Left ventricle myocardium inferior (tissue), 1 donor: Measurements from ENCODE around the gene FUBP1. TPM values are rescaled to one million over a fixed set of nuclear protein-coding genes. Genes with fewer than 3 reads are reported as not detected.
A peak's percentile ranks its signal among the peaks of the same experiment; 100 is the strongest.
"Not testable (repeated sequence)": the region's sequence is repeated elsewhere in the genome, so short reads cannot be mapped to it uniquely, and the experiment has no call there.

Experiments used
- DNase-seq: peaks from one replicate; pipeline ENCODE4 v3.0.0-alpha.2; 2020
- H3K27ac ChIP-seq: fragments of 200-600 bp; replicated peaks from 2 replicates; pipeline ENCODE4 v1.8.0; 2021
- H3K27me3 ChIP-seq: fragments of 200-600 bp; 2 replicates; pipeline ENCODE4 v1.8.0; 2021; ENCODE audit warnings: low read depth
- H3K36me3 ChIP-seq: fragments of 200-600 bp; 2 replicates; pipeline ENCODE4 v1.8.0; 2021
- H3K4me1 ChIP-seq: fragments of 200-600 bp; 2 replicates; pipeline ENCODE4 v1.8.0; 2021
- H3K4me3 ChIP-seq: fragments of 200-600 bp; 2 replicates; pipeline ENCODE4 v1.8.0; 2021; ENCODE audit warnings: mild to moderate bottlenecking, moderate library complexity
- H3K9me3 ChIP-seq: fragments of 200-600 bp; replicated peaks from 2 replicates; pipeline ENCODE4 v1.8.0; 2021
- CTCF ChIP-seq: fragments of 200-600 bp; IDR thresholded peaks from 2 replicates; pipeline ENCODE4 v1.8.0; 2021; ENCODE audit warnings: antibody characterized with exemption, mild to moderate bottlenecking, borderline replicate concordance
- intact Hi-C: fragments of 100-400 bp; cut with micrococcal nuclease; formaldehyde crosslinking; loops from one replicate; pipeline ENCODE4 v1.11.0; 2022
- total RNA-seq: library from RNA; stranded (reverse); fragmentation: NEBNext Ultra II Directional; extraction: Animal tissue kit (Norgen Biotek cat#: 25700); gene quantifications from one replicate; pipeline ENCODE4 v1.2.1, GENCODE V29; 2021
- donor health status: DM: no; HTN: yes; CAD: no; lungs with severe emphysema.

Gene FUBP1
- total RNA-seq, 1 donor from 2014 or later, result 55.7 TPM

- no peak for DNase-seq
- intact Hi-C loops, result loop anchor here (2.0 to 10.0 kb wide), 2 partner anchors 27 to 99 kb away; partner anchors contain the start of gene FUBP1
- TF ChIP-seq CTCF, result no peak
- Histone ChIP-seq H3K36me3 (no peaks in the 10 kb centered on the region), H3K4me3 (peak overlapping the region; percentile 77), H3K27ac (peak overlapping the region; percentile 93), H3K4me1 (peaks cover 62% of the 10 kb centered on the region), H3K9me3 (no peaks in the 10 kb centered on the region), H3K27me3 (no peaks in the 10 kb centered on the region)
Observed at GRCh38 chr1:78005448-78005722, 26.5 kb upstream of the FUBP1 start.

DNA sequence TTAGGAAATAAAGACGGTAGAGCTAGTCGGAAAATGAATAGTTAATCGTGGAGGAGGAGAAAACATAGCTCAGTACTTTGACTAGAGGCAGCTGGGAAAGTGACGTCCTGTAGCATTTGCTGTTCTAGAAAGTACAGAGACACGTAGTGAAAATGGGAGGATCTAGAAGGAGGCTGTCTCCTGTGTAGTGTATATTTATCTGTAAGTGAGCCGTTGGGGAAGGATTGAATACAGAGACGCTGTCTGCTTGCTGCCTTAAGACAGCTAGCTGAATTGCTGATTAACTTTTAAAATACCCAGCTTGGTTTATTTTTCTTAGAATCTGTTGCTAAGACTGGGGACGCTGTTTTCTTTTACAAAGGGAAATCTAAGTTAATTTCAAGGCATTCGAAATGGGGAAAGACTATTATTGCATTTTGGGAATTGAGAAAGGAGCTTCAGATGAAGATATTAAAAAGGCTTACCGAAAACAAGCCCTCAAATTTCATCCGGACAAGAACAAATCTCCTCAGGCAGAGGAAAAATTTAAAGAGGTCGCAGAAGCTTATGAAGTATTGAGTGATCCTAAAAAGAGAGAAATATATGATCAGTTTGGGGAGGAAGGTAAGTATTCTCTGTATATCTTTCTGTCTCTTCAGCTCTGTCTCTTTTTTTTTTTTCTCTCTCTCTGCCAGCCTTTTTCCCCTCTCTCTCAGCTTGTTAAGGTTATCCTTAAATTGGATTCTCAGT lies 26.0 kb upstream of the FUBP1 start, which contains the start of gene DNAJB4:
Gene DNAJB4, plus strand, starts transcription at position 221 of the 729 bp plus-strand sequence. Its CDS starts 172 bp downstream, at position 393.
- intact Hi-C loops, result loop anchor here (2.0 to 10.0 kb wide), 2 partner anchors 26 to 100 kb away; partner anchors contain the start of gene FUBP1
- TF ChIP-seq CTCF, result no peak
- no peaks in the 10 kb centered on the region for H3K27me3 ChIP-seq
- peak within 1 kb of the TSS; percentile 77 for H3K4me3 ChIP-seq
- no peaks in the 10 kb centered on the region for H3K36me3 ChIP-seq
- no peak for DNase-seq
- H3K27ac ChIP-seq, result peak within 1 kb of the TSS; percentile 93
- no peaks in the 10 kb centered on the region for H3K9me3 ChIP-seq
- peaks cover 57% of the 10 kb centered on the region for H3K4me1 ChIP-seq

DNA sequence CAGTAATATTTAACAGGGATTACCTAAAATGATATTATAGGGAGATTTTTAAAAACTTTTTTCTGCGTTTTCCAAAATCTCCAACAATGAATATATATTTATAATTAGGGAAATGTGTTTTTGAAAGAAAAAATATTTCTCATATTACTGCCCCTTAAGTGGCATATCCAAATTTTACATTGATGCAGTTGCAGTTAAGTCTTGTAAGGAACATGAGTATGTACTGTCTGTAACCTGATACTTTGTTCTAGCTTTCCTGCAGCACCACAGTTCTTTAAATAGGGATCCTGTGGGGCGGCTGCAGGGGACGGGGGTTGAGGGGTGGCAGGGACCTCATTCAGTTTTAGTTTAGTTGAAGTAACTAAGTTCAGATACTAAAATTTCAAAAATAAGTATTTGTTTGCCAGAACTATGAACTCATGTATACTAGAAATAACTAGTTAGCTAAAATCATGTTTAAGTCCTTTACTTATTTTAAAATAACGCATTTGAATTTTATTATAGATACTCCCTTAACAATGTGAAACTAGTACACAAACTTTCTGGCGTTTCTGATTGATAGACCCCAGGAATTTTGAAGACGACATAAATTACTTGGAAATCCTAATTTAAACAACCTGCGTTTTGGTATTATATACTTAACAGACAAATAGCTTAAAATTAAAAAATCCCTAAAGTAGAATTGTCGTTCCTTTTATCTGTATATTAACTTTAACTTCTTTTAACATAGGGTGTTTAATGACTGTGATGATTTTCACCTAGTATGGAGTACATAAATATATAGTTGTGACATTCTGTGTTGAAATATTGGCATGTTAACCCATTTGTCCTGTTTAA lies 25.2 kb upstream of the FUBP1 start:
- peak; percentile 53 for DNase-seq
- TF ChIP-seq CTCF, result no peak
- Histone ChIP-seq H3K4me3 (peak overlapping the region; percentile 77), H3K36me3 (no peaks in the 10 kb centered on the region), H3K9me3 (no peaks in the 10 kb centered on the region), H3K4me1 (peaks cover 49% of the 10 kb centered on the region), H3K27ac (peak overlapping the region; percentile 93), H3K27me3 (no peaks in the 10 kb centered on the region)
- intact Hi-C loops, result loop anchor here (2.0 to 10.0 kb wide), 2 partner anchors 25 to 101 kb away; partner anchors contain the start of gene FUBP1

DNA sequence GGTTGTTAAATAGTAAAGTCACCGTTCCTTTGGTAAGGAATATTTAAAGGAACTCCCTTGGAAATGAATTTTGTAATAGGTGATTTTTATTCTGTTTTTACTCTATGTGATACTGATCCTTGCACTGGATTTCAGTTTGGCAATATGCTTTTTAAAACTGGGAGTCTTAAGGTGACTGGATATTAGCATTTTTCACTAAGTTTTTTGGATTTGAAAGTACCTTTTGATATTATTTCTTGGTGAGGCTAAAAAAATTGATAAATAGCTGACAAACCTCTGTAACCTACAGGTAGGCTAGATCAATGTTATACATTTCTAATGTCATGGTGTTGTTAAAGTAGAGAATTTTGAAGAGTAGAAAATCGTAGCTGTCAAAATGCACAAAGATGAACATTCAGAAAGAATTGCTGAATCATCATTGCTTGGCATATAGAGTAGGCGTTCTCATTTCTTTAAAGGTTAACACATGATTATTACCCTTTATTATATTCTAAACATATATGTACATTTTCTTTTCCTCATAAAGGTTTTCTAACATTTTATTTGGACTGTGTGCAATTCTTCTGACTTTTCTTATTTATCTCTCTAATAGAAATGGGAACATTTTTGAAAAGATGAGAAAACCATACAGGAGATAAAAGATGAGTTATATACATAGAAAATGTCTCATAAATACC lies 24.3 kb upstream of the FUBP1 start:
- DNase-seq, result no peak
- TF ChIP-seq CTCF, result no peak
- peak overlapping the region; percentile 77 for H3K4me3 ChIP-seq
- peak overlapping the region; percentile 93 for H3K27ac ChIP-seq
- intact Hi-C loops, result loop anchor here (10.0 kb wide), 1 partner anchor 102 kb away; no protein-coding TSS in a partner anchor
- peaks cover 40% of the 10 kb centered on the region for H3K4me1 ChIP-seq
- no peaks in the 10 kb centered on the region for H3K9me3 ChIP-seq
- no peaks in the 10 kb centered on the region for H3K36me3 ChIP-seq
- no peaks in the 10 kb centered on the region for H3K27me3 ChIP-seq

DNA sequence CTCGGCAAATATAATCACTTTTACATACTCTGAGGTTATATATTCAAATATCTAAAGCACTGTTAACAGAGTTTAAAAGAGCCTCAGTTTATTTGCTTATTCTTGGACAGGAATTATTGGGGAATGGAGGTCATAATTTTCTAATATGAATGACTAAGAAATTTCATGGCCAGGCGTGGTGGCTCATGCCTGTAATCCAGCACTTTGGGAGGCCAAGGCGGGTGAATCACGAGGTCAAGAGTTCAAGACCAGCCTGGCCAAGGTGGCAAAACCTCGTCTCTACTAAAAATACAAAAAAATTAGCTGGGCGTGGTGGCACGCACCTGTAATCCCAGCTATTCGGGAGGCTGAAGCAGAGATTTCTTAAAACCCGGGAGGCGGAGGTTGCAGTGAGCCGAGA lies 21.7 kb upstream of the FUBP1 start:
- peaks cover 29% of the 10 kb centered on the region for H3K4me1 ChIP-seq
- DNase-seq, H3K9me3 ChIP-seq, H3K27ac ChIP-seq, H3K4me3 ChIP-seq, H3K27me3 ChIP-seq, H3K36me3 ChIP-seq: not testable (repeated sequence)
- intact Hi-C loops, result loop anchor here (10.0 kb wide), 1 partner anchor 104 kb away; no protein-coding TSS in a partner anchor
